ENCODE measurements around the gene ACTR1A.
"Not testable (repeated sequence)": the region's sequence is repeated elsewhere in the genome, so short reads cannot be mapped to it uniquely, and the experiment has no call there.

DNA sequence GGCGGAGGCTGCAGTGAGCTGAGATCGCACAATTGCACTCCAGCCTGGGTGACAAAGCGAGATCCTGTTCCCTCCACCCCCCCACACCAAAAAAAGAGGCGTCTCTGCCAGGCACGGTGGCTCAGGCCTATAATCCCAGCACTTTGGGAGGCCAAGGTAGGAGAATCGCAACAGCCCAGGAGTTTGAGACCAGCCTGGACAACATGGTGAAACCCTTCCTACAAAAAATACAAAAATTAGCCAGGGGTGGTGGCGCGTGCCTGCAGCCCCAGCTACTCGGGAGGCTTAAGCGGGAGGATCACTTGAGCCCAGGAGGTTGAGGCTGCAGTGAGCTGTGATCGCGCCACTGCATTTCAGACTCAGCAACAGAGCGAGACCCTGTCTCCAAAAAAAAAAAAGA is 1.8 kb downstream of the ACTR1A start:
- TF ChIP-seq, protein P1, sequence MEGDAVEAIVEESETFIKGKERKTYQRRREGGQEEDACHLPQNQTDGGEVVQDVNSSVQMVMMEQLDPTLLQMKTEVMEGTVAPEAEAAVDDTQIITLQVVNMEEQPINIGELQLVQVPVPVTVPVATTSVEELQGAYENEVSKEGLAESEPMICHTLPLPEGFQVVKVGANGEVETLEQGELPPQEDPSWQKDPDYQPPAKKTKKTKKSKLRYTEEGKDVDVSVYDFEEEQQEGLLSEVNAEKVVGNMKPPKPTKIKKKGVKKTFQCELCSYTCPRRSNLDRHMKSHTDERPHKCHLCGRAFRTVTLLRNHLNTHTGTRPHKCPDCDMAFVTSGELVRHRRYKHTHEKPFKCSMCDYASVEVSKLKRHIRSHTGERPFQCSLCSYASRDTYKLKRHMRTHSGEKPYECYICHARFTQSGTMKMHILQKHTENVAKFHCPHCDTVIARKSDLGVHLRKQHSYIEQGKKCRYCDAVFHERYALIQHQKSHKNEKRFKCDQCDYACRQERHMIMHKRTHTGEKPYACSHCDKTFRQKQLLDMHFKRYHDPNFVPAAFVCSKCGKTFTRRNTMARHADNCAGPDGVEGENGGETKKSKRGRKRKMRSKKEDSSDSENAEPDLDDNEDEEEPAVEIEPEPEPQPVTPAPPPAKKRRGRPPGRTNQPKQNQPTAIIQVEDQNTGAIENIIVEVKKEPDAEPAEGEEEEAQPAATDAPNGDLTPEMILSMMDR (IDR thresholded peaks at IDR 0.05; ENCODE audit: low read depth, low read length): not testable (repeated sequence)
- TF ChIP-seq, protein P2, sequence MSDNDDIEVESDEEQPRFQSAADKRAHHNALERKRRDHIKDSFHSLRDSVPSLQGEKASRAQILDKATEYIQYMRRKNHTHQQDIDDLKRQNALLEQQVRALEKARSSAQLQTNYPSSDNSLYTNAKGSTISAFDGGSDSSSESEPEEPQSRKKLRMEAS (IDR thresholded peaks at IDR 0.05; ENCODE audit: low read depth, low read length): not testable (repeated sequence)
- TF ChIP-seq POLR2A (IDR thresholded peaks at IDR 0.05; ENCODE audit: extremely low read depth, insufficient read length); MYC (IDR thresholded peaks at IDR 0.05; ENCODE audit: low read depth, low read length): not testable (repeated sequence)

Measured in NB4 (cell line).